GOT3 (cell line): ENCODE data around the gene OPN1LW.
"Not testable (repeated sequence)": the region's sequence is repeated elsewhere in the genome, so short reads cannot be mapped to it uniquely, and the experiment has no call there.

ENCODE experiments used
- DNase-seq: peaks from one replicate; lab custom pipeline; 2025; ENCODE audit warnings: mixed read lengths; lab: John Stamatoyannopoulos, UW

OPN1LW gene

GRCh38 chrX:154135458-154136229 is 8.4 kb upstream of the OPN1LW start:
- DNase-seq, result no peak

- no peak for DNase-seq
Measured at GRCh38 chrX:154136627-154137161, 7.3 kb upstream of the OPN1LW start.

DNA sequence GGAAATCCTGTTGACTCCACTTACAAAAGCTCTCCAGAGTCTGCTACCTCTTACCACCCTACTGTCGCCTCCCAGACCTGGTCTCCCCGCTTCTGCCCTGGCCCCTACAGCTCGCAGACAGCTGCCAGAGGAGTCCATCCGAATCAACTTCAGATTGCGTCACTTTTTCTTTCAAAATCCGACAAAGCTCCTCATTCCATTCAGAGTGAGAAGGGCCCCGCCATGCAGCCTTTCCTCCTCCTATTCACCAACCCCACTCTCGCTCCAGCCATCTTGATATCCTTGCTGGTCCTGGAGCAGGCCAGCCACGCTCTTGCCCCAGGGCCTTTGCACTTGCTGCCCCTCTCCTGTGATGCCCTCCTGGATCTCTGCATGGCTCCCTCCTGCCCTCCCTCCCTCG is 5.2 kb upstream of the OPN1LW start:
- DNase-seq, result no peak

GRCh38 chrX:154140206-154140605 is 3.8 kb upstream of the OPN1LW start:
- DNase-seq, result no peak

DNA sequence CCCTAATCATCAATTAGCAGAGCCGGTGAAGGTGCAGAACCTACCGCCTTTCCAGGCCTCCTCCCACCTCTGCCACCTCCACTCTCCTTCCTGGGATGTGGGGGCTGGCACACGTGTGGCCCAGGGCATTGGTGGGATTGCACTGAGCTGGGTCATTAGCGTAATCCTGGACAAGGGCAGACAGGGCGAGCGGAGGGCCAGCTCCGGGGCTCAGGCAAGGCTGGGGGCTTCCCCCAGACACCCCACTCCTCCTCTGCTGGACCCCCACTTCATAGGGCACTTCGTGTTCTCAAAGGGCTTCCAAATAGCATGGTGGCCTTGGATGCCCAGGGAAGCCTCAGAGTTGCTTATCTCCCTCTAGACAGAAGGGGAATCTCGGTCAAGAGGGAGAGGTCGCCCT is 3.3 kb upstream of the OPN1LW start:
- no peak for DNase-seq

DNA sequence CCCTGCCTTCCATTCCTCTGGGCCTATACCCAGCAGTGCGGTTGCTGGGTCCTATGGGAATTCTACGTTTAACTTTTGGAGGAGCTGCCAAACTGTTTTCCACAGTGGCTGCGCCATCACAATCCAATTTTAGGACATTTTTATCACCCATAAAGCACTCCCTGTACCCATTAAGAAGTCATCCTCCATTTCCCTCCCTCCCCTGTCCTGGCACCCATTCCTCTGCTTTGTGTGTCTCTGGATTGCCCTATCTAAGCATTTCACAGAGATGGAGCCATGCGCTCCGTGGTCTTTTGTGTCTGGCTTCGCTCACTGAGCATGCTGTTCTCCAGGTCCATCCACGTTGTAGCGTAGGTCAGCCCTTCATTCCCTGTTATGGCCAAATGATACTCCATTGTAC is 1.7 kb upstream of the OPN1LW start:
- DNase-seq, result no peak

DNA sequence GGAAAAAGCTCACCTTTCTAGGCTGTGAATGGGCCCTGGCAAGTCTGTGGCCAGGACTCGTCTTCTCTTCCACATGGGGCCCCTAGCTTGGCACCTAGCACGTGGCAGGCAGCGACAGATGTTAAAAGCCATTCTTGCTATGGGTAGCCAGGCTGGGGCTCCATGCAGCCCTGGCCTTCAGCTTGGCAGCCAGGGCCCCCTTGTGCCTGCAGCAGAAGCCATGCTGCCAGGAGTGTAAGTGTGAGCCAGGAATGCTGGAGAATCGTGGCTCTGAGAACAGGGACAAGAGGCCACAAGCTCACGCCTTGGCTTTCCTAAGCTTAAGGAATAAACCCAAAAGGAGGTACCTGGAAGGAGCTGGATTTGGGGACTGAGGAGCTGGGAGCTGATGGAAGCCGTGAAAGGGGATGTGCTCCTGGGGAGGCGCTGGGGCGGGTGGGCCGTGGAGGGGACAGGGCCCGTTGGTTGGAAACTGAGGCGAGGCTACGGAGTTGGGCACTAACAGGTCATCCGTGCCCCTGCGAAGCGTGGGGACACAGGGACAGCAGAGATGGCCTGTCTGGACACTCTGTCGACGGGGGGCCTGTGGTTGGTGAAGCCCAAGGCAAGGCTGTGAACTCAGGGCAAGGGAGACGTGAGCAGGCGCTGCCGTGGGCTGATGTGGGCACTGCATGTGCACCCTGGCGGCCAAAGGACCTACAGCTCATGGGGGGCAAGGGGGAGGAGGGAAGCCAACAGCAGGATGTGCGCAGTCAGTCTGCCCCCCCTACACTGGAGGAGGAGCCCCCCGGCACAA is 895 bp upstream of the OPN1LW start:
- DNase-seq, result no peak

DNA sequence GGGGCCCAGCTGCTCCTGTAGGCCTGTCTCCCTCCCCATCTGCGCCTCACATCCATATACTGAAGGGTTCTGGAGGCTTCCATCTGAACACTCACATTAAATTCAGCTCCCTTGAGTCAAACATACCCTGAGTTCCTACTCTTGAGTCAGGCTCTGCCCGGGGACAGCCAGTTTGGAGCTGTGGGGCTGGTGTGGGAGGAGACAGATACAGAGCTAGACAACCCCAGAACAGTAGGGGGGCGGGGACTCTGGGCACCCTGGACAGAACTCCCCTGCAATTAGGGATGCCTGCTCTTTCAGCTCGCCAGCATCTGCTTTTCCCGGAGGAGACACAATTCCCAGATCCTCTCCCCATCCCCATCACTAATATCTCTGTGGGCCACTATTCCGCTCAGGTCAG is 7.0 kb downstream of the OPN1LW start:
- DNase-seq, result not testable (repeated sequence)

GRCh38 chrX:154156221-154156620 is 12.2 kb downstream of the OPN1LW start:
- DNase-seq, result not testable (repeated sequence)

- DNase-seq, result not testable (repeated sequence)
Measured at GRCh38 chrX:154157207-154157606, 13.2 kb downstream of the OPN1LW start.

DNA sequence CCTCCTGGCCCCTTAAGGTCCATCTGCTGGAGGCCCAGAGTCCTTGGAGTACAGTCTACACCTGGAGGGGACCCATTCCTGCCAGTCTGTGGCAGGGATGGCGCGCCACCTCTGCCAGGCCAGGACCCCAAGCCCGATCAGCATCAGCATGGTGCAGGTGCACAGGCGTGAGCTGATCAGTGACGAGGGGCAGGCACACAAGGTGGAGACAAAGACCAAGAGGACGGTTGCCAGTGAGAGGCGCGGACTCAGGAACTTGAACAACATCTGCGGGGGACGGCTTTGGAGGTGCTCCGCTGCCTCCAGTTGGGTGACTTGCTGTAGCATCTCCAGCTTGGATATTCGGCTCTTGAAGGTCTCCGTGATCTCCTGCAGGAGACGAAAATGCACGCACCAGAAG is 15.3 kb downstream of the OPN1LW start:
- DNase-seq, result not testable (repeated sequence)

- DNase-seq, result not testable (repeated sequence)
Measured at GRCh38 chrX:154164902-154165301, 20.9 kb downstream of the OPN1LW start.

DNA sequence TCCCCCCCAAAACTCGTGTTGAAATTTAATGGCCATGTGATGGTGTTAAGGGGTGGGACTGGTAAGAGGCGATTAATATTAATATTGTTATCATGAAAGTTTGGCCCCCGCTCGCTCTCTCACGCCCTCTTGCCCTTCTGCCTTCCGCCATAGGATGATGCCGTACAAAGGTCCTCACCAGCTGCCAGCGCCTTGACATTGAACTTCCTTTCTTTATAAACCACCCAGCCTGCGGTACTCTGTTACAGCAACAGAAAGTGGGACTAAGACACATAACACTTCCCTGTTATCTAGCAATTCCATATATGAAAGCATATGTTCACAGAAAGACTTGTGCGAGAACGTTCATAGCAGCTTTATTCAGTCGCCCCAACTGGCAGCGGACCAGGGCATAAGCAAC is 24.3 kb downstream of the OPN1LW start:
- DNase-seq, result not testable (repeated sequence)

GRCh38 chrX:154172535-154172943 is 28.5 kb downstream of the OPN1LW start:
- DNase-seq, result not testable (repeated sequence)

- DNase-seq, result not testable (repeated sequence)
Measured at GRCh38 chrX:154174356-154174755, 30.3 kb downstream of the OPN1LW start.

GRCh38 chrX:154182296-154182695 is 38.3 kb downstream of the OPN1LW start, which contains the start of gene OPN1MW:
OPN1MW (plus strand) TSS chrX:154182596; CDS start chrX:154182678, 82 bp downstream.
- DNase-seq, result not testable (repeated sequence)

DNA sequence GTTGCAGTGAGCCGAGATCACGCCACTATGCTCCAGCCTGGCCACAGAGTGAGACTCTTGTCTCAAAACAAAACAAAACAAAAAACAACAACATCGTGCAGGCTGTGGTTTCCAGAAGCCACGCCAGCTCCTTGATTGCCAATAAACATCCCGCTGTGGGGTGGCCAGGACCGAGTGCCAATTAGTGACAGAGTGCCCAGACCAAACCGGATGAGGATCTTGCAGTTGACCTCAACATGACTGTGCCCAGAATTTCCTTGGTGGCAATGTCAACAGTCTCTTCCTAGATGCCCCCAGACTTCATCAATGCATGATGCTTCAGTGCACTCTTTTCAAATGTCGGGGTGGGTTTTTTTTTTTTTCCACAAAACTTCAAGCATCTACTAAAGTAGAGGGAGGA is 39.8 kb downstream of the OPN1LW start:
- DNase-seq, result not testable (repeated sequence)

DNA sequence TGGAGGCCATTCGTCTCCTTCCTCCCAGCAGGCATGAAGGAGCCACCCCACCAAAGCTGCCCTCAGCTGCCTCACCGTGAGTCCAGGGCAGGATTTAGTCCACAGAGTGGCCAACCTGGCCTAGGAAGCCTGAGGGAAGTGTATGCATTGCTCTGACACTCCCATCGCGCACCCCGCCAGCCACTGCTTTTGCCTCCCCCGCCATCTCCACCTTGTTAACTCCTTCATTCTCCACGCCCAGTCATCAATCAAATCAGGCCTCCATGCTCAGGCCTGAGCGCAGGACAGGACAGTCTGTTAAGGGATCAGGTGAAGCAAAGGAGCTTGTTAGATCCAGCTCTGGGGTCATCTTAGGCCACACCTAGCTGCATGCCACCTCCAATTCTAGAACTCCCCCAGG is 48.8 kb downstream of the OPN1LW start:
- DNase-seq, result not testable (repeated sequence)

- DNase-seq, result not testable (repeated sequence)
Measured at GRCh38 chrX:154194316-154194715, 50.3 kb downstream of the OPN1LW start.

DNA sequence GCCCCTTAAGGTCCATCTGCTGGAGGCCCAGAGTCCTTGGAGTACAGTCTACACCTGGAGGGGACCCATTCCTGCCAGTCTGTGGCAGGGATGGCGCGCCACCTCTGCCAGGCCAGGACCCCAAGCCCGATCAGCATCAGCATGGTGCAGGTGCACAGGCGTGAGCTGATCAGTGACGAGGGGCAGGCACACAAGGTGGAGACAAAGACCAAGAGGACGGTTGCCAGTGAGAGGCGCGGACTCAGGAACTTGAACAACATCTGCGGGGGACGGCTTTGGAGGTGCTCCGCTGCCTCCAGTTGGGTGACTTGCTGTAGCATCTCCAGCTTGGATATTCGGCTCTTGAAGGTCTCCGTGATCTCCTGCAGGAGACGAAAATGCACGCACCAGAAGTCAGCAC is 52.4 kb downstream of the OPN1LW start:
- DNase-seq, result not testable (repeated sequence)
